HG03342 (cell line): ENCODE measurements around the gene TPRKB.
"Not testable (repeated sequence)": the region's sequence is repeated elsewhere in the genome, so short reads cannot be mapped to it uniquely, and the experiment has no call there.

ENCODE experiments used
- ATAC-seq: cut with Tn5 transposase; IDR thresholded peaks from one replicate; pipeline ENCODE4 v1.9.1; 2021; ENCODE audit warnings: mild to moderate bottlenecking, moderate library complexity; ENCODE audit not compliant: unreplicated experiment

Gene TPRKB

DNA sequence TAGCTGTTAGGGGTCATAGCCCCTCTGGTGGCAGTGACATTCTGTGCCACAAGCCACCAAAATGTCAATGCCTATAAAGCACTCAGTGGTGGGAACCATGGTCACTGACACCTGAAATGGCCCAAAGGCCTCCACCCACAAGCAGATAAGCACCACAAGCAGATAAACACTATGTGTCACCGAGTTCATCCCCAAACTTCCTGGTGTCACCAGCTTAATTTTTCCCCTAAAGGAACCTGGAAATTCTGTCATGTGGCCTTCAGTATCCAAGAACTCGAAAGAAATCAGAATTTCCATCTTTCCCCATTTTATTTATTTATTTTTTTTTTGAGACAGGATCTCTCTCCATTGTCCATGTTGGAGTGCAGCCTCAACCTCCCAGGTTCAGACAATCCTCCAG, 3.6 kb upstream of the TPRKB start:
- no peak for ATAC-seq

- ATAC-seq = no peak
Observed at GRCh38 chr2:73739101-73739500, 2.0 kb upstream of the TPRKB start.

DNA sequence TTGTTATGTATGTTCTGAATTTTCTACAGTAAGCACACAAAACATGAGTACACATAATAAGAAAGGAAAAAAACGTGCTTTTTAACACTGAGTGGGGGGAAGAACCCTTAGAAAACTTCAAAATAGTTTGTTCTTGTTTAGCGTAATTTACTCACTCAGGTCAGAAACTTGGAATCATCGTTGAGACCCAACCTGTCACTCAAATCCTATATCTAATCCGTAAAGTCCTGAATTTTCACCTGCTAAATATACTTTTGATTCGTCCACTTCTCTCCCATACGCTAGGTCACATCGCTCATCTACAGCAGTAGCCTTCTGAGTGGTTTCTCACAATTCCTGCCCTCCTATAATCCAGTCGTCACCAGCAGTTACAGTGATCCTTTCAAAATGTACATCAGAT, 767 bp downstream of the TPRKB start:
- no peak for ATAC-seq

DNA sequence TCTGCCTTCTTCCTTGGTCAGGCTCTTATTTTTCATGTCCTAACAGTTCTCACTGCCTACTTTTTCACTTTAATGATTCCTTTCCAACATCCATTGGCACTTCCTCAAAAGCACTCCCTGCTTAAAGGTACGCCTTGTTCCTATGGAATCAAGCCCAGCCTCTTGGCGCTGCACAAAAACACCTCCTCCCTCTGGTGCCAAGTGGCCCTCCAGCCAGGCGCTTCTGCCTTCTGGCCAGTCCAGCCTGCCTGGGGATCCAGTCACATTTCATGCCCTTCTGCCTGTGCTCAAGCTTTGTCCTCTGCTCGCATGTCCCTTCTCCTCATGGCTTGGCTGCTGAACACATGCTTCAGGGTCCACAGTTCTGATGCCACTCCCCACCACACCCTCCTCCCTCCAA, 6.3 kb downstream of the TPRKB start:
- no peak for ATAC-seq

- ATAC-seq = no peak
Observed at GRCh38 chr2:73728711-73729110, 8.4 kb downstream of the TPRKB start.

- ATAC-seq = no peak
Observed at GRCh38 chr2:73728043-73728442, 9.1 kb downstream of the TPRKB start.

- ATAC-seq = not testable (repeated sequence)
Observed at GRCh38 chr2:73726657-73727056, 10.5 kb downstream of the TPRKB start.

DNA sequence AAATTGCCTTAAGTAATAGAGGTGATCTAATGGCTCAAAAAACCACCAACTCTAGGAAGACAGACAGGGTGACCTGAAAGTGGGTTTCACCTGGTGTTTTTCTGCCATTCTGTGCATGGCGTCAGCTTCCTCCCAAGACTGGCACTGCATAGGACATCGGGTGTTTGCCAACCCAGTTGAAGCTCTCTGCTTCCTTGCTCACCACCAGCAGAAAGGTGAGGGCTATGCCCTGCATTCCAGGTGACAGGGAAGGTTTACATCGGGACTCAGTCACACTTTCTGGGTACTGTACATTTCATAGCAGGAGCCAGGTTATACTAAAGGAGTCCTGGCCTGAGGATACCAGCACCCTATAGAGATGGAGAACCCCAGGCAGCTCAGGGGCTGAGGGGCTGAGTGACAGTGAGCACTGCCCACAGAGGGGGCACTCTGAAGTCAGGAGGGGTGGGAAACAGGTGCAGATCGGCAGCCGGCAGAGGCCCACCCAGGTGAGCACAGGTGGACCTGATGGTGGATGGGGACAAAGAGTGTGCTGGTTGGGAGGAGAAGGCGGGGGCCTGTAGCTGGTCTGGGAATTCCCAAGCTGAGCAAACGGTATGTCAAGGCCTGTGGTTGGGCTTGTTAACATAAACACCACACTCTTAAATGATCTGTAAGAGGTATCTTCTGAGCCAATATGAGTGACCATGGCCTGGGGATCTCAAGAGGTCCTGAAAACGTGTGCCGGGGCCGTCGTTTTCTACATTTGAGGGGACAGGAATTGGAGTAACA, 18.1 kb downstream of the TPRKB start:
- no peak for ATAC-seq

- ATAC-seq = no peak
Observed at GRCh38 chr2:73718421-73718820, 18.7 kb downstream of the TPRKB start.

- ATAC-seq = not testable (repeated sequence)
Observed at GRCh38 chr2:73717695-73718094, 19.4 kb downstream of the TPRKB start.

GRCh38 chr2:73717251-73717606, 19.9 kb downstream of the TPRKB start:
- no peak for ATAC-seq

GRCh38 chr2:73716543-73717250, 20.4 kb downstream of the TPRKB start:
- ATAC-seq = no peak

GRCh38 chr2:73714091-73714490, 23.1 kb downstream of the TPRKB start:
- ATAC-seq = no peak

GRCh38 chr2:73708527-73708926, 28.6 kb downstream of the TPRKB start:
- no peak for ATAC-seq

DNA sequence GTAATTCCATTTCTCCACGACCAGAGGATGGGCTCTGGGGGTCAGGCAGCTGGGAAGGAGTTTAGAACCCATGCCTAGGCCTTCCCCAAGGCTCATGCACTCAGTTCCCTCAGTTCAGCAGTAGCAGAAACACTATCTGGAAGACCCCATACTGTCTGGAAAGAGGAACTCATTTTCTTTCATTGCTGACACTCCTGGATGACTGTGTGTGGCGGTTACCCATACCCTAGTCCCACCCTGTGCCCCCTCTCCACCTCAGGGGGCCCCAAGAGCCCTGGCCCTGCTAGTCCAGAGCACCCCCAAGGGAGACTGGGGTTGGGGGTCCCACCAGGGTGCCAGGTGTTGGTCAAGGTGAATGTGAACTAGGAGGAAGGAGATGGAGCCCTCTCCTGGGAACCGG, 29.5 kb downstream of the TPRKB start:
- no peak for ATAC-seq

DNA sequence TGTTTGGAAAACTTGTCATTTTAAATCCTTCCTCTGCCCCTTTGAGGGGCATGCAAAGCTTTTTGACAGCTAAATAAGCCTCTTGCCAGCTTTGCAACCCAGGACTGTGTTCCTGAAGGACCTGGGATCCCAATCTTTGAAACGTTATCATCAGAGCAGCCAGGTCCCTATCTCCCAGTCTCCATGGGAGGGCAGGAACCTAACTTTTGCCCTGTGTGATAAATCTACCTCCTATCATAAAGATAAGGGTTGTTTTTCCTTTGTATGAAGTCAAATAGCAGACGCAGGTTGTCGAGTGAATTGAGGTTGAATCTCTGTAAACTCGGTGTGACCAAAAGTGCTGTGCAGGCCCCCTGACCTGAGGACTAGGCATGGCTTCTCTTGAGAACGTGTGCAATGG, 30.1 kb downstream of the TPRKB start:
- no peak for ATAC-seq

DNA sequence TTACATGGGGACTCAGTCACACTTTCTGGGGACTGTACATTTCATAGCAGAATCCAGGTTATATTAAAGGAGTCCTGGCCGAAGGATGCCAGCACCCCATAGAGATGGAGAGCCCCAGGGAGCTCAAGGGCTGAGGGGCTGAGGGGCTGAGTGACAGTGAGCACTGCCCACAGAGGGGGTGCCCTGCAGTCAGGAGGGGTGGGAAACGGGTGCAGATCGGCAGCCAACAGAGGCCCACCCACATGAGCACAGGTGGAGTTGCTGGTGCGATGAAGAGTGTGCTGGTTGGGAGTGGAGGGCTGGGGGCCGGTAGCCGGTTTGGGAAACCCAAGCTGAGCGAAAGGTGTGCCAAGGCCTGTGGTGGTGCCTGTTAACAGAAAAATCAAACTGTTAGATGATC, 32.1 kb downstream of the TPRKB start:
- ATAC-seq = no peak

DNA sequence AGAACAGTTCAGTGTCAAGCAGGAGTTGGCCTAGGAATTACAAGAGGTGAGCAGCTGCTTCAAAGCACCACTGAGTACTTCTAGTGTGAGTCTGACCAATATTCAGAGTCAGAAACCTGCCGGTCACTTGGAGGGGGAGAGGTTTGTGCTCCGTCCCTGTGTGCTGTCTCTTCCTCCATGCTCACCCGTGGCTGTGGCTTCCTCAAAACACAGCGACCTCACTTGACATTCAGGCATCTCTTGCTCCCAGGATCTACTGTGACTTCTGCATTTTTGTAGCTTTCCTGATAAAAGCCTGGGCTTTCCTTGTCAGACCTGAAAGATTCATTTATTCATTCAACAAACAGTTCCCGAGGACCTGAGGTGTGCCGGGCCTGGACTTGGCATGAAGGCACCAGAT, 32.9 kb downstream of the TPRKB start:
- ATAC-seq = no peak

DNA sequence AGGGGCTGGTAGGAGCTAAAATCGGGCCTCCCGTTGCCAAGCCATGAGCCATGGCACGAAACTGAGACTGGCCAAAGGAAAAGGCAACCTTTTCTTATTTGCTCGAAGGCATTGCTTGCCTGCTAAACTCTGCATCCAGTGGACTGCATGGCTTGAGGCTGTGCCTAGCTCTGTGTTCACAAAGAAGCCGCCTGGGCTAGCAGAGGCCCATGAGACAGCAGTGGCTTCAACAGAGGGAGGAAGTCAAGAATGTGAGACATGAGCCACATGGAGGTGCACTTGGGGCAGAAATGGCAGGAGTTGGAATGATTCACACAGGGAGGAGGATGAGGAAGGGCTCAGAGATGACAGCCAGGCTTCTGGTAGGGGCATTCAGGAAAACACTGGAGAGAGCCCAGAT, 33.5 kb downstream of the TPRKB start:
- ATAC-seq = no peak

DNA sequence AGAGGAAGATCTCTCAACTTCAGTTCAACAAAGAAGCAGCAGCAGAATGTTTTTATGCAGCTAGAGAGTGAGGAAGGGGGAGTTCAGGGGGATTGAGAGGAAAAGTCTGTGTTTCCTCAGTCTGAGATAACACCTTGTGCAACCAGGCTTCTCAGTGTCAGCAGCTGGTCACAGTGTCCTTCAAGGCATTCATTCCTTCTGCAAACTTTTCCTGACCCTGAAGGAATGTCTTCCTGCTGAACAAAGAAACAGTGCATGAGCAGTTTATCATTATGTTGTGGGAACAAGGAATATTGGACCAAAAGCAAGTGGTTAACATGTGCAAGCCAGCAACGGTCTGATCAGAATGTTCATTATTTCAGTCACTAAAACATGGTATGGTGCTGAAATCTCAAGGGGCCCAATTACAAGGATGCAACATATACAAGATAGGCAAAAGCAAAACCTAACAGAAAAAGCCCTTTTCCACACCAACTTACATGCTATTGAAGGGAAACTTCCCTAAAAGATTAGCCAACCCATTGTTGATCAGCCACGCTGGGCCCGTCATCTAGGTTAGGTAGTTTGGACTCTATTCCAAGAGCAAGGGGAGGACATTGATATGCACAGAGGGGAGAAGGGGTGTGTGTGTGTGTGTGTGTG, 34.2 kb downstream of the TPRKB start:
- not testable (repeated sequence) for ATAC-seq

DNA sequence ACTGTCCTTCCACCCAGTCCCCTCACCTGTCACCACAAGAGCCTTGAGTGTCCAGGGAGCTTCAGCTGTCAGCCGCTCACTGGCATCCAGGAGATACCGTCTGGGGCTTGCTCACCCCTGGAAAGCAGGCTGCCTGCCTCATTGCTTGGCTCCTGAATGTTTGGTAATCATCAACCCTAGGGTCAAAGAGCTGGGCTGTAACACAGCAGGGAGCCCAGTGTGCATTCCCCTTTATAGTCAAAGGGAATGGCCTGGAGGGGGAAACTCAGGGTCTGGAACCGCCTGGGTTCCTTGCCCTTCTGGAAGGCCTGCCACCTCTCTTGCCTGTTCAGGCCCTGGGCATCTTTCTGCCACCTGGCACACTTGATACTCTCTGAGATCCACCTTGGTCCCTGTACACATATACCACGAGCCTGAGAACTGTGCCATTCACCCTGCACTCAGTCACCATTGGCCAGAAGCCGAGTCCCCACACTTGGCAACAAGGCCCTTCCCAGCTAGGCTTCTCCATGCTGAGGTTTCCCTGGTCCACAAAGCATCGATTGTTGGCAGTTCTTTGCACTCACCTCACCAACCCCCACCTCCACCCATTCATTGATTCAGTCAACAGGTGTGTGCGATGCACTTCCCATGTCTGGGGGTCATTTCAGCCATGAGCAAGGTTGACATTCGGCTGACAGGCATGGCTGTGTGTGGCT, 35.0 kb downstream of the TPRKB start:
- no peak for ATAC-seq

DNA sequence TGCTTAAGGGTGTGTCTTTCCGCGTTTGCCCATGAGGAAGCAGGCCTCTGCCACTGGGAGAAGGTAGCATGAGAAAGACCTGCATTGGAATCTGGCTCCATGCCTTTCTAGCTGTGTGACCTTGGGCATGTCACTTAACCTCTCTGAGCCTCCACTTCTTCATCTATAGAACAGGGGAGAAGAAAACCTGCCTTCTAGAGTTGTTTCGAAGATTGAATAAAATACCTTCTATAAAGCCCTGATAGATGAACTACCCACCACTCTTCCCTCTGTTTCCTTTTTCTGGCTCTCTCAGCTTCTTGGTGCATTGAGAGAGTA, 35.7 kb downstream of the TPRKB start:
- ATAC-seq = not testable (repeated sequence)
